Ovary (tissue), 9 donors: ENCODE results near the gene DUT. TPM values are rescaled to one million over a fixed set of nuclear protein-coding genes. Genes with fewer than 3 reads are reported as not detected.

Source experiments
- DNase-seq, 5 donors: peaks; one replicate each; pipeline ENCODE4 v3.0.0-alpha.2; 2019 to 2020
- H3K27ac ChIP-seq, 2 donors: fragments of 200-600 bp; one replicate each; pipeline versions ENCODE4 v1.5.1 to v1.8.0; 2019 to 2022
- H3K27me3 ChIP-seq: fragments of 200-600 bp; one replicate; pipeline ENCODE4 v1.8.0; 2022
- H3K36me3 ChIP-seq: fragments of 200-600 bp; sonication (generic); one replicate; pipeline ENCODE4 v1.5.1; 2019
- H3K4me1 ChIP-seq: one replicate; pipeline ENCODE4 v1.8.1; 2013; ENCODE audit warnings: mild to moderate bottlenecking, moderate library complexity; ENCODE audit not compliant: insufficient read depth
- H3K4me3 ChIP-seq: fragments of 200-600 bp; sonication (generic); one replicate; pipeline ENCODE4 v1.5.1; 2017
- H3K9me3 ChIP-seq, 2 donors: fragments of 200-600 bp in 1 of 2; sonication (generic) in 1 of 2; one replicate each; pipeline versions ENCODE4 v1.5.1 to v1.8.1; 2013 to 2019; ENCODE audit warnings: mild to moderate bottlenecking in 1 of 2, moderate library complexity in 1 of 2
- EP300 ChIP-seq: sonication (generic); formaldehyde crosslinking; IDR thresholded peaks from one replicate; pipeline ENCODE4 v1.6.1; 2017; ENCODE audit warnings: antibody characterized with exemption
- POLR2A ChIP-seq: fragments of 450-650 bp; IDR thresholded peaks from one replicate; pipeline ENCODE4 v1.6.1; 2017; ENCODE audit warnings: antibody characterized with exemption, mild to moderate bottlenecking, moderate library complexity
- WGBS, 3 donors: extraction: QIAGEN DNeasy Blood & Tissue Kit in 1 of 3; methylation state at CpG; one replicate each; pipeline versions ENCODE4 v1.1.5 to v1.1.7; 2013 to 2017; 5-methylcytosine and 5-hydroxymethylcytosine counted together
- intact Hi-C, 4 donors: fragments of 100-400 bp; cut with DNase I; formaldehyde crosslinking; loops; one replicate each; pipeline versions ENCODE4 v1.11.0 to v1.15.1; 2022 to 2023
- polyA plus RNA-seq, 2 donors: library from polyadenylated mRNA; stranded (reverse); fragments of 200-250 nt in 1 of 2; fragments of 350-450 nt in 1 of 2; fragmentation: Illumina TruSeq in 1 of 2; extraction: RNeasy Lipid Tissue Mini Kit (QIAGEN cat#74804) in 1 of 2; gene quantifications; one replicate each; pipeline ENCODE4 v1.2.3, GENCODE V29; 2013 to 2014
- total RNA-seq, 7 donors: library from RNA; depleted of rRNA in 2 of 7; stranded (reverse); fragments of >200 nt in 2 of 7; fragmentation: NEBNext Ultra II Directional in 3 of 7; extraction: Animal tissue kit (Norgen Biotek cat#: 25700) in 3 of 7; gene quantifications; one replicate each; pipeline versions ENCODE4 v1.1.0 to v1.2.4, GENCODE V29; 2016 to 2023
- TF ChIP-seq, protein P1 (sequence below), 3 donors: fragments of 450-650 bp in 2 of 3; fragments of 200-600 bp in 1 of 3; IDR thresholded peaks; one replicate each; pipeline versions ENCODE4 v1.5.1 to v1.8.0; 2016 to 2022; ENCODE audit warnings: antibody characterized with exemption in 3 of 3, mild to moderate bottlenecking in 1 of 3
- donor health status: DM: no; HTN: no; CAD: no; lungs with moderate emphysema.
- donor health status: DM: no; HTN: no; CAD: no.
- donor health status: Bipolar disorder and iron deficiency.
- donor health status: DM: yes; HTN: yes; CAD: no.
- donor health status: DM: no; HTN: no; CAD: no.
- donor health status: DM: yes; HTN: yes; CAD: no.

DUT gene
- total and polyA plus RNA-seq, 9 donors = 63.1 to 131 (median 84.1) TPM

DNA sequence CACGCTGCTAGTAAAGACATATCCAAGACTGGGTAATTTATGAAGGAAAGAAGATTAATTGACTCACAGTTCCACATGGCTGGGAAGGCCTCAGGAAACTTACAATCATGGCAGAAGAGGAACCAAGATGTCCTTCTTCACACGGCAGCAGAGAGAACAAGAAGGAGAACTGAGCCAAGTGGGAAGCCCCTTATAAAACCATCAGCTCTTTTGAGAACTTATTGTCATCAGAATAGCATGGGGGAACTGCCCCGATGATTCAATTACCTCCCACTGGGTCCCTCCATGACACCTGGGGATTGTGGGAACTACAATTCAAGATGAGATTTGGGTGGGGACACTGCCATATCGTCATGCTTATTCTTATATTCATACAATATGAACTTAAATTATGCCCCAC, 49.0 kb downstream of the DUT start:
- H3K9me3 ChIP-seq = no peaks in the 10 kb centered on the region
- H3K27me3 ChIP-seq = no peaks in the 10 kb centered on the region
- no peak overlapping the region for H3K4me3 ChIP-seq
- TF ChIP-seq POLR2A (no peak), EP300 (no peak)
- TF ChIP-seq, protein P1, sequence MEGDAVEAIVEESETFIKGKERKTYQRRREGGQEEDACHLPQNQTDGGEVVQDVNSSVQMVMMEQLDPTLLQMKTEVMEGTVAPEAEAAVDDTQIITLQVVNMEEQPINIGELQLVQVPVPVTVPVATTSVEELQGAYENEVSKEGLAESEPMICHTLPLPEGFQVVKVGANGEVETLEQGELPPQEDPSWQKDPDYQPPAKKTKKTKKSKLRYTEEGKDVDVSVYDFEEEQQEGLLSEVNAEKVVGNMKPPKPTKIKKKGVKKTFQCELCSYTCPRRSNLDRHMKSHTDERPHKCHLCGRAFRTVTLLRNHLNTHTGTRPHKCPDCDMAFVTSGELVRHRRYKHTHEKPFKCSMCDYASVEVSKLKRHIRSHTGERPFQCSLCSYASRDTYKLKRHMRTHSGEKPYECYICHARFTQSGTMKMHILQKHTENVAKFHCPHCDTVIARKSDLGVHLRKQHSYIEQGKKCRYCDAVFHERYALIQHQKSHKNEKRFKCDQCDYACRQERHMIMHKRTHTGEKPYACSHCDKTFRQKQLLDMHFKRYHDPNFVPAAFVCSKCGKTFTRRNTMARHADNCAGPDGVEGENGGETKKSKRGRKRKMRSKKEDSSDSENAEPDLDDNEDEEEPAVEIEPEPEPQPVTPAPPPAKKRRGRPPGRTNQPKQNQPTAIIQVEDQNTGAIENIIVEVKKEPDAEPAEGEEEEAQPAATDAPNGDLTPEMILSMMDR (IDR thresholded peaks at IDR 0.05) = no peak
- no peak for DNase-seq
- H3K27ac ChIP-seq = no peak overlapping the region
- intact Hi-C loops = no loop called here
- no peaks in the 10 kb centered on the region for H3K36me3 ChIP-seq
- WGBS, 3 donors = 88 to 92% (median 88%) methylated on average over 4 of the region's 4 CpGs
- H3K4me1 ChIP-seq = no peaks in the 10 kb centered on the region

DNA sequence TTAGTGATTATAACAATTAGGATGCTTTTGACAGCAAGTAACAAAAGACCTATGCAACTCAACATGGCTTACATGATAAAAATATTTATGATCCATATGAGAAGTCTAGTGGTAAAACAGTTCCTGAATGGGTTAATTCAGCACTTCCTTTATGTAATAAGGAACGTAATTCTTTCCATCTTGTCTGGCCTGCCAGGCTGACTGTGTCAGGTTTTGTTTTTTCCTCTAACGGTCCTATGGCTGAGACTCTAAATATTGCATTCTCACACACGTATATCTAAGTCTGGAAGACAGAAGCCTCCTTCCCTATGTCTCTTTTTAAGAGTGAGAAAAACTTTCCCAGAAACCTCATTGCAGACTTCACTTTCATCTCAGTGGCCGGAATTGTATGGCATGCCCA, 50.6 kb downstream of the DUT start:
- no peaks in the 10 kb centered on the region for H3K27me3 ChIP-seq
- H3K4me1 ChIP-seq = no peaks in the 10 kb centered on the region
- no peak for TF ChIP-seq POLR2A
- TF ChIP-seq, protein P1 (IDR thresholded peaks at IDR 0.05) = no peak
- TF ChIP-seq EP300 = no peak
- intact Hi-C loops = no loop called here
- no peaks in the 10 kb centered on the region for H3K9me3 ChIP-seq
- no peak for DNase-seq
- H3K4me3 ChIP-seq = no peak overlapping the region
- H3K27ac ChIP-seq = no peak overlapping the region
- no peaks in the 10 kb centered on the region for H3K36me3 ChIP-seq
- 63 to 67% (median 67%) methylated on average over 4 of the region's 4 CpGs for WGBS, 3 donors

DNA sequence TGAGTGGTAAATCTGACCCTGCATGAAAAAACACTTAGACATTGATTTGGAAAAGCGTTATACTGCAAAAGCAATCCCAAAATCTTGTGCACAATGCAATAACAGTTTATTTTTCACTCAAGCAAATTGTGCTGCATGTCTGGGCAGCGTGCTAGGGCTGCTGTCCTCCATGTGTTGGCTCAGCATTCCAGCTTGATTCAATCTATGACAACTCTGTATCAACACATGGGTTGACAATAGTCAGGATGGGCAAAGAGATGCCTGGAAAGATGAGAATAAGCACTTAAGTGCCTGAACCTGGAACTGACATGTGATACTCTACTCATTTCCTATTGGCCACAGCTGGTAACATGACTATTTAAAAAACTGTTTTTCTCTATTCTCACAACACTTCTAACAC, 51.8 kb downstream of the DUT start:
- TF ChIP-seq, protein P1 (IDR thresholded peaks at IDR 0.05) = no peak
- no peak for TF ChIP-seq POLR2A
- no peak for TF ChIP-seq EP300
- intact Hi-C loops = no loop called here
- WGBS, 3 donors = 93 to 97% (median 95%) methylated on average over 2 of the region's 2 CpGs

DNA sequence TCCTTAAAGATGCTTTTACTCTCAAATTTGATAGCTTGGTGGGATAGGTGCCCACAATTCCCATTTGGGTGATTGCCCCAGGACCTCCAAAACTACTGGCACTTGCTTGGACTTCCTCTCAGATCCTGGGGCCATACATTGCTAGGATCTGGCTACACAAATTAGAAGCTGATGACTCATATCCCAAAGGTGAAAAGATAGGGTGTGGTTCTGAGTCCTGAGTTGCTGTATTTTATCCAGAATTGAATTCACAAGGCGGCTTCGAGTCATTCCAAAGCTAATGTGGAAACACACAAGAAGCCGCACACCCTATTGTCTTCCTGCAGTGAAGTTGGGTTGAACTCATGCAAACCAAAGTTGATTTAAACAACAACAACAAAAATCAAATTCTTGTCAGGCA, 53.4 kb downstream of the DUT start:
- no peak overlapping the region for H3K27ac ChIP-seq
- no peak overlapping the region for H3K4me3 ChIP-seq
- TF ChIP-seq EP300 = no peak
- no peaks in the 10 kb centered on the region for H3K27me3 ChIP-seq
- H3K9me3 ChIP-seq = no peaks in the 10 kb centered on the region
- DNase-seq = no peak
- WGBS, 3 donors = 89 to 95% (median 93%) methylated on average over 3 of the region's 3 CpGs
- no peaks in the 10 kb centered on the region for H3K36me3 ChIP-seq
- no peaks in the 10 kb centered on the region for H3K4me1 ChIP-seq
- intact Hi-C loops = no loop called here

More for the DNA sequence above, 51.8 kb downstream of the DUT start:
- Histone ChIP-seq H3K27ac (no peak overlapping the region), H3K4me3 (no peak overlapping the region), H3K27me3 (no peaks in the 10 kb centered on the region), H3K4me1 (no peaks in the 10 kb centered on the region), H3K9me3 (no peaks in the 10 kb centered on the region), H3K36me3 (no peaks in the 10 kb centered on the region)
- no peak for DNase-seq

DNA sequence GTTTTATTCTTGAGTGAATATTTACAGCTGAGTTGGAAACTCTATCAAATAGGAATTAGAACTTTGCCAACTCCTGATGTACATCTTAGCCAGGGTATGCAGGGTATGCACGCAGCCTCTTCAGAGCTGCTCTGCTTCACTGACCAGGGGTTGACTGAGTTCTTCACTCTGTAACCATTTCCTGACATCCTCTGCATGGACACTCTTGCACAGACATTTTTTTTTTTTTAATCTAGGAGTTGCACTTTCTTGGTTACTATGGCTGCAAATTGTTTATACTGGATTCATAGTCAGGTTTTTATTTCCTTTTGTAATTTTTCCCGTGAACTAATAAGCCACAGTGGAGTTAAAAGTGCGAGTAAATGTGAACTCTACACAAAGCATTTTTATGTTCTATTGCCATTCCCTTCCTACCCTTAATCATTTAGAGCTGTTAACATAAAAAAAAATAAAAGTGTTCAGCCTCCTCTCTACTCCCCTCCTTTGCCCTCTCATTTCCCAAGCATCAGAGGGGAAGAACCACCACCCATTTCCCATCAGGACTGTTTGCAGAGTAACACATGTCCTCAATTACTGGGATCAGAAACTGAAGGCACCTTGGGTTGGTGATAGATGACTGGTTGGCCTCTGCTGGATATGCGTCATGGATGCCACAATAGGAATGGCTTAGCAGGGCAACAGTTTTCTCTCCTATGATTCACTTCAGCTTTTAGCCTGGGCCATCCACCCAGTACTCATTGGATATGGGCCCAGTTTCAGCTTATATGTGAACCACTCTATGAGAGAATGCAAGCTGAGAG, 54.0 kb downstream of the DUT start:
- WGBS, 3 donors = 72 to 83% (median 76%) methylated on average over 4 of the region's 4 CpGs

More for the DNA sequence above, 54.0 kb downstream of the DUT start:
- Histone ChIP-seq H3K36me3 (no peaks in the 10 kb centered on the region), H3K9me3 (no peaks in the 10 kb centered on the region), H3K4me1 (no peaks in the 10 kb centered on the region), H3K27ac (no peak overlapping the region), H3K4me3 (no peak overlapping the region), H3K27me3 (no peaks in the 10 kb centered on the region)
- intact Hi-C loops = no loop called here
- no peak for DNase-seq
- TF ChIP-seq, protein P1 (IDR thresholded peaks at IDR 0.05) = no peak
- no peak for TF ChIP-seq POLR2A
- no peak for TF ChIP-seq EP300
